GM18526 (cell line): ENCODE data around the gene CCDC192.

Experiments used
- POLR2A ChIP-seq: IDR thresholded peaks from 3 replicates; pipeline ENCODE4 v1.6.1; 2011; ENCODE audit not compliant: insufficient read length; ENCODE audit errors: extremely low read depth

CCDC192 gene

GRCh38 chr5:127694518-127695171 is 8.5 kb upstream of the CCDC192 start:
- no peak for TF ChIP-seq POLR2A

- TF ChIP-seq POLR2A, result no peak
Observed at GRCh38 chr5:127695346-127695745, 7.8 kb upstream of the CCDC192 start.

GRCh38 chr5:127696683-127697082 is 6.5 kb upstream of the CCDC192 start:
- no peak for TF ChIP-seq POLR2A

GRCh38 chr5:127697894-127698600 is 5.1 kb upstream of the CCDC192 start:
- no peak for TF ChIP-seq POLR2A

GRCh38 chr5:127699416-127699815 is 3.8 kb upstream of the CCDC192 start:
- TF ChIP-seq POLR2A, result no peak

GRCh38 chr5:127700237-127700766 is 2.9 kb upstream of the CCDC192 start:
- no peak for TF ChIP-seq POLR2A

- TF ChIP-seq POLR2A, result no peak
Observed at GRCh38 chr5:127702434-127702833, 757 bp upstream of the CCDC192 start.

GRCh38 chr5:127705120-127705892 is 2.1 kb downstream of the CCDC192 start:
- TF ChIP-seq POLR2A, result no peak

GRCh38 chr5:127706691-127707090 is 3.5 kb downstream of the CCDC192 start:
- TF ChIP-seq POLR2A, result no peak

- no peak for TF ChIP-seq POLR2A
Observed at GRCh38 chr5:127707209-127707608, 4.0 kb downstream of the CCDC192 start.

GRCh38 chr5:127718181-127718580 is 15.0 kb downstream of the CCDC192 start:
- no peak for TF ChIP-seq POLR2A

- TF ChIP-seq POLR2A, result no peak
Observed at GRCh38 chr5:127723571-127723970, 20.4 kb downstream of the CCDC192 start.

GRCh38 chr5:127725673-127726072 is 22.5 kb downstream of the CCDC192 start:
- TF ChIP-seq POLR2A, result no peak

GRCh38 chr5:127732963-127733362 is 29.8 kb downstream of the CCDC192 start:
- no peak for TF ChIP-seq POLR2A

GRCh38 chr5:127739807-127740384 is 36.7 kb downstream of the CCDC192 start:
- no peak for TF ChIP-seq POLR2A

- TF ChIP-seq POLR2A, result no peak
Observed at GRCh38 chr5:127741412-127741811, 38.2 kb downstream of the CCDC192 start.

- TF ChIP-seq POLR2A, result no peak
Observed at GRCh38 chr5:127744241-127744640, 41.0 kb downstream of the CCDC192 start.
